ENCODE measurements around the gene TMEM52.

- TF ChIP-seq CEBPB (IDR thresholded peaks at IDR 0.05; ENCODE audit: low read depth, low read length): no peak
- TF ChIP-seq JUND (IDR thresholded peaks at IDR 0.05; ENCODE audit: low read length): no peak
- no peak for TF ChIP-seq BACH1 (IDR thresholded peaks at IDR 0.05; ENCODE audit: low read length)
- no peak for TF ChIP-seq TAF1 (IDR thresholded peaks at IDR 0.05; ENCODE audit: low read depth, low read length)
- no peak for TF ChIP-seq CTCF (IDR thresholded peaks at IDR 0.05; ENCODE audit: control extremely low read depth in 1 of 3, insufficient read depth in 1 of 3, low read depth in 1 of 3, low read length in 3 of 3)
- TF ChIP-seq TCF12 (IDR thresholded peaks at IDR 0.05; ENCODE audit: low read depth, low read length): no peak
- TF ChIP-seq RFX5 (IDR thresholded peaks at IDR 0.05; ENCODE audit: borderline replicate concordance, low read depth, low read length): no peak
- TF ChIP-seq POU5F1 (IDR thresholded peaks at IDR 0.05; ENCODE audit: low read depth, low read length): no peak
- TF ChIP-seq RAD21 (IDR thresholded peaks at IDR 0.05 in 1 of 2, conservative IDR thresholded peaks at IDR 0.05 in 1 of 2; ENCODE audit: low read depth in 2 of 2, low read length in 2 of 2): no peak
- TF ChIP-seq POLR2A (IDR thresholded peaks at IDR 0.05; ENCODE audit: control extremely low read depth in 1 of 2, low read depth in 2 of 2, low read length in 2 of 2): no peak
- no peak for TF ChIP-seq SRF (IDR thresholded peaks at IDR 0.05; ENCODE audit: low read depth, low read length)
- TF ChIP-seq EP300 (IDR thresholded peaks at IDR 0.05; ENCODE audit: borderline replicate concordance in 1 of 2, low read depth in 2 of 2, low read length in 2 of 2): no peak
Observed at GRCh38 chr1:1916851-1917251, 2.2 kb downstream of the TMEM52 start.

Measured in H1 (cell line).